22Rv1 (cell line): Measurements from ENCODE around the gene CTBP2.

ENCODE experiments used
- H3K27ac ChIP-seq: fragments of 450-650 bp; 2 replicates; pipeline ENCODE4 v1.5.1; 2017
- ZFX ChIP-seq: fragments of 450-650 bp; IDR thresholded peaks from 2 replicates; pipeline ENCODE4 v1.6.1; 2017; ENCODE audit warnings: antibody characterized with exemption, borderline replicate concordance
- TF ChIP-seq, protein P1 (sequence below): fragments of 450-650 bp; IDR thresholded peaks from 2 replicates; pipeline ENCODE4 v1.5.1; 2017; ENCODE audit warnings: mild to moderate bottlenecking

Gene CTBP2

DNA sequence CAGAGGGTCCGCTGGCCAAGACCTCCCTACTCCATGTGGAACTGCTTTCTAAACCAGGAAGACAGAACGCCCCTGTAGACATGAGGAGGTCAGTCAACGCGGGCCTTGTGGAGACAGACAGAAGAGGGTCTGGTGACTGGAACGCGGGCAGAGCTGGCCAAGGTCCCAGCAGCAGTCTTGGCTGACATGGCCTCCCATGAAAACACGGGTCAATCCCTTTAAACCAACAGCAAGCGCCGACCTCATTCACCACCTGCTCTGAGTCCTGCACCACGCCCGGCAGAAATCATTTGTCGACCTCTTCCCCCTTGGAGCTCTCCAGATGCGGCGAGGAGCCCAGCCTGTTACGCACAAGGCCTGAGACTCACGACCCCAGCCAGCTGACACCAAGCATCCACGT, 140.0 kb downstream of the CTBP2 start:
- TF ChIP-seq, protein P1, sequence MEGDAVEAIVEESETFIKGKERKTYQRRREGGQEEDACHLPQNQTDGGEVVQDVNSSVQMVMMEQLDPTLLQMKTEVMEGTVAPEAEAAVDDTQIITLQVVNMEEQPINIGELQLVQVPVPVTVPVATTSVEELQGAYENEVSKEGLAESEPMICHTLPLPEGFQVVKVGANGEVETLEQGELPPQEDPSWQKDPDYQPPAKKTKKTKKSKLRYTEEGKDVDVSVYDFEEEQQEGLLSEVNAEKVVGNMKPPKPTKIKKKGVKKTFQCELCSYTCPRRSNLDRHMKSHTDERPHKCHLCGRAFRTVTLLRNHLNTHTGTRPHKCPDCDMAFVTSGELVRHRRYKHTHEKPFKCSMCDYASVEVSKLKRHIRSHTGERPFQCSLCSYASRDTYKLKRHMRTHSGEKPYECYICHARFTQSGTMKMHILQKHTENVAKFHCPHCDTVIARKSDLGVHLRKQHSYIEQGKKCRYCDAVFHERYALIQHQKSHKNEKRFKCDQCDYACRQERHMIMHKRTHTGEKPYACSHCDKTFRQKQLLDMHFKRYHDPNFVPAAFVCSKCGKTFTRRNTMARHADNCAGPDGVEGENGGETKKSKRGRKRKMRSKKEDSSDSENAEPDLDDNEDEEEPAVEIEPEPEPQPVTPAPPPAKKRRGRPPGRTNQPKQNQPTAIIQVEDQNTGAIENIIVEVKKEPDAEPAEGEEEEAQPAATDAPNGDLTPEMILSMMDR: no peak
- no peak for TF ChIP-seq ZFX
- no peak overlapping the region for H3K27ac ChIP-seq

DNA sequence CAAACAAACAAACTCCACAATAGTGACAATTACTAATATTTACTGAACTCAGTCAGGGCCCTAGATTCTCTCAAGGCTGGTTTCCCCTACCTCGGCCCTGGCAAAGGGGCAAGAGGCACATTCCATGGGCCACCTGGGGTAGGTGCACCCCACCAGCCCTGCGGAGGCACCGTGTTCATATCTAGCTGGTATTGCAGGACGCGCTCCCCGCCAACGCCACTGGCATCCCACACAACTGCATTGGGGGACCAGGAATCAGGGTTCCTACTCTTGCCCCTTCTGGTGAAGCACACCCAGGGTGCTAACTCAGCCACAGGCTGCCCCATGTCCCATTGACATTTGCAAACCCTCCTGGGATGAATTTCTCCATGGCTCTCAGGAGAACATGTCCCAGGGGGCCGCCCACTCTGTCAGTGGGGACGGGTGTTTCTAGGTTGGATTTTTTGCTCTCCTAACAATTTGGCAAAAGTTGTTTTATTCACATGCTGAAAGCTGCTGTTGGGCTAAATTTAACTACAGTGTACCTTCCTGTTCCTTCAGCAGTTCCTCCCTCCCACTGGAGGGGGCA, 141.7 kb downstream of the CTBP2 start:
- TF ChIP-seq, protein P1: no peak
- no peak for TF ChIP-seq ZFX
- no peak overlapping the region for H3K27ac ChIP-seq

DNA sequence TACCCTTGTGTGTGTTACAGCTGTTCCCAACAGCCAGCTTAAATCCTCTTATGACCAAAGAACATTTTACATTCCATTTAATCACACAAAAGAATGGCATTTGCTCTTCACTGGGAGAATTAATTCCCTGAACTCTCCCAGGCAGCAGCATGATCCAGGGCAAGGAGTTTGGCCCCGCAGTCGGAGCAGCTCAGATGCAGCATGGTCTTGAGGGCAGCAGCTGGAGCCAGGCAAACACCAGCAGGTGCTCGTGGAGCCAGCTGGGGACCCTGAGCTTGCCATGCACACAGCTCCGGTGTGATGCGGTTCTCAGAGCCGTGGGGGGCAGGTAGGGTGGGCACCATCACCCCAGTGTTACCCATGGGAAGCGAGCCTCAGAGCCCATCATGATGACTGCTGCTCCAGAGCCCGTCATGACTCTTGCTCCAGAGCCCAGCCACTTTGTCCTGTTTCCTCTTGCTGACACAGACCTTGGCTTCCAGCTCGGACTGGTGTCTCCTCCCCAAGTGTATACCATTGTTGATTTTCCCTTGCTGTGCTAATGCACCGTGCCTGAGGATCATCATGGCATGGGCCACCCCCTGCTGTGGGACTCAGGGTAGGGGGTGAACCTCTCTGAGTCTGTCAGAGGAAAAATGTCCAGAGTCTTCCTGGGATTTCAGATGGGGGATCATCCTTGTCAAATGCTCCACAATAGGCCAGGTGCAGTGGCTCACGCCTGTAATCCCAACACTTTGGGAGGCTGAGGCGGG, 142.6 kb downstream of the CTBP2 start:
- no peak for TF ChIP-seq ZFX
- TF ChIP-seq, protein P1: no peak
- H3K27ac ChIP-seq: no peak overlapping the region

DNA sequence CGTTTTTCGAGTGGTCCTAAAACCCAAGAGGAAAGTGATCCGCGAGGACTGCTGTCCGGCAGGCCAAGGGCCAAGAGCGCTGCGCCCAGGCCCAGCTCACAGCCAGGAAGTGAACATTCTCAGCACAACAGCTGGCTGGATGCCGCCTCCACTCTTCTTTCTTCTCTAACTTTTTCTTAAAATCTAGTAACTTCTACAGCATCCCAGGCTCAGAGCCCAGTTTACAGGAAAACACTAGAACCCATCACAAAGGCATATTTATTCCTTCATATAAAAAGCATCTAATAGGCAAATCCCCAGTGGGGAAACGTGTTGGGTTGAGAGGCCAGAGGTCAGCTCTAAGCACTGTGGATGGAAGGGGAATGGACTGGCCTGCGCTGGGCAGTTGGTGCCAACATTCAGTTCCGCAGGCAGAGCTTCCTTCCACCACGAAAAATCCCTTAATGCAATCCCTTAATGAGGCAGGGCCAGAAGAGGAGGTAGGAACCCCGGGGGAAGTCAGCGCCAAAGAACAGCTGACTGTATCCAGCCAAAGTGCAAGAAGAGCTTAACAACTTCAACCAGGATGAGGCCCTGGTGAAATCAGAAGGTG, 143.7 kb downstream of the CTBP2 start:
- H3K27ac ChIP-seq: no peak overlapping the region

DNA sequence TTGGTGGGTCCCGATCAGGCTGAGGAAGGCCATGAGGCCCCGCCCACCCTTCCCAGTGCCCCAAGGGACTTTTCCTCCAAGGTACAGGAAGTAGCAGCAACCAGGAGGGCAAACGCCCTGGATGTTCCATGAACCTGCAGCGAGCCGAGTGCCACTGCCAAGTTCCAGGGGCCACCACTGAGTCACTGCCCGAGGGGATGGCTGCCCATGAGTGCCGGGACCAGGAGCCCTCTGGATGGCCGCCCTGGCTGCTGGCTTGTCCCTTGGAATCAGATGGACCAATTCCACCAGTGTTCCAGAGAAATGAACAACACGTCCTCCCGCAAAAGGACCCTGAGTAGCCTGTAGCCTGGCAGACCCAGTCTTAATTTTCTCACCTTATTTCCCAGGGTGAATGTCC, 144.2 kb downstream of the CTBP2 start:
- no peak for TF ChIP-seq ZFX
- TF ChIP-seq, protein P1: no peak
- H3K27ac ChIP-seq: no peak overlapping the region

More for the DNA sequence above, 143.7 kb downstream of the CTBP2 start:
- TF ChIP-seq, protein P1: no peak
- no peak for TF ChIP-seq ZFX

DNA sequence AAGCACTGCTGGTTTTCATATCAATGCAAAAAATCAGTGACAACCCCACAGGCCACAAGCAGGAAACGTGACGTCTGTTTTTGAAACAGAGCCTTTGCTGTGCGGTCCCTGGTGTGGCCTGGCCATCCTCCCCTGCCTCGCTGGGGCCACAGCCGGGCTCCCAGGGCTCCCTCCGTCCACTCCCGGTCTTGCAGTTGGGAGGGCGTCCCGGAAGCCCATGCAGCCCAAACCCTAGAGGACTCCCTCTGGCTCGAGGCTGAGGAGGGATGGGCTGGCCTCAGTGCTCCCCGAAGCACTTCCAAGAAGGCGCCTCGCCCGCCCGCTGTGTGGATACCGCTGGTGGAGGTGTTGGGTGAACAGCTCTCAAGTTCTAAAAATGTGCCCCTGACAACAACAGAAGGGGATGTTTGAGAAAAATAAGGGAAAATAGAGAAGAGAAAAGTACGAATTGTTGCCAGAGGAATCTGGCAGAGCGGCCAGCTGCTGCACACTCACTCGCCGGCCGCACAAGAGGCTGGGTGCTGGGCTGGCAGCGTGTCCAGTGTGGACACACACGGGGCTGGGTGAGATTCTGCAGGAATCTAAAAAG, 144.9 kb downstream of the CTBP2 start:
- H3K27ac ChIP-seq: no peak overlapping the region

More for the DNA sequence above, 144.9 kb downstream of the CTBP2 start:
- no peak for TF ChIP-seq ZFX
- TF ChIP-seq, protein P1: no peak
